Chondrocyte (in vitro differentiated cells): ENCODE results near the gene GRAMD4. TPM values are rescaled to one million over a fixed set of nuclear protein-coding genes. Genes with fewer than 3 reads are reported as not detected.
A peak's percentile ranks its signal among the peaks of the same experiment; 100 is the strongest.

ENCODE experiments used
- DNase-seq: peaks from one replicate; pipeline ENCODE4 v3.0.0; 2021; ENCODE audit warnings: mixed read lengths, low spot score
- H3K27ac Mint-ChIP-seq: one replicate; pipeline ENCODE4 v1.8.0; 2021; ENCODE audit warnings: mild to moderate bottlenecking, moderate library complexity, mixed read lengths; ENCODE audit not compliant: unreplicated experiment
- H3K27me3 Mint-ChIP-seq: 2 replicates; pipeline ENCODE4 v1.8.0; 2021; ENCODE audit warnings: low read depth, mixed read lengths
- H3K36me3 Mint-ChIP-seq: 2 replicates; pipeline ENCODE4 v1.8.0; 2021; ENCODE audit warnings: low read depth, mixed read lengths
- H3K4me1 Mint-ChIP-seq: 2 replicates; pipeline ENCODE4 v1.8.0; 2021; ENCODE audit warnings: low read depth, mild to moderate bottlenecking, mixed read lengths
- H3K4me3 Mint-ChIP-seq: one replicate; pipeline ENCODE4 v1.8.0; 2021; ENCODE audit warnings: mild to moderate bottlenecking, moderate library complexity, mixed read lengths; ENCODE audit not compliant: unreplicated experiment
- H3K9me3 Mint-ChIP-seq: 2 replicates; pipeline ENCODE4 v1.8.0; 2021; ENCODE audit warnings: low read depth, mixed read lengths
- total RNA-seq: library from RNA; stranded (reverse); gene quantifications from 3 replicates; pipeline ENCODE4 v1.2.1, GENCODE V29; 2021
- TF ChIP-seq, protein P1 (sequence below): fragments of 200-600 bp; sonication (generic); IDR thresholded peaks from 2 replicates; pipeline ENCODE4 v1.5.0; 2021; ENCODE audit warnings: antibody characterized with exemption, mild to moderate bottlenecking, moderate library complexity

The GRAMD4 gene
- total RNA-seq, 1 donor from 2014 or later: 31.7 TPM

DNA sequence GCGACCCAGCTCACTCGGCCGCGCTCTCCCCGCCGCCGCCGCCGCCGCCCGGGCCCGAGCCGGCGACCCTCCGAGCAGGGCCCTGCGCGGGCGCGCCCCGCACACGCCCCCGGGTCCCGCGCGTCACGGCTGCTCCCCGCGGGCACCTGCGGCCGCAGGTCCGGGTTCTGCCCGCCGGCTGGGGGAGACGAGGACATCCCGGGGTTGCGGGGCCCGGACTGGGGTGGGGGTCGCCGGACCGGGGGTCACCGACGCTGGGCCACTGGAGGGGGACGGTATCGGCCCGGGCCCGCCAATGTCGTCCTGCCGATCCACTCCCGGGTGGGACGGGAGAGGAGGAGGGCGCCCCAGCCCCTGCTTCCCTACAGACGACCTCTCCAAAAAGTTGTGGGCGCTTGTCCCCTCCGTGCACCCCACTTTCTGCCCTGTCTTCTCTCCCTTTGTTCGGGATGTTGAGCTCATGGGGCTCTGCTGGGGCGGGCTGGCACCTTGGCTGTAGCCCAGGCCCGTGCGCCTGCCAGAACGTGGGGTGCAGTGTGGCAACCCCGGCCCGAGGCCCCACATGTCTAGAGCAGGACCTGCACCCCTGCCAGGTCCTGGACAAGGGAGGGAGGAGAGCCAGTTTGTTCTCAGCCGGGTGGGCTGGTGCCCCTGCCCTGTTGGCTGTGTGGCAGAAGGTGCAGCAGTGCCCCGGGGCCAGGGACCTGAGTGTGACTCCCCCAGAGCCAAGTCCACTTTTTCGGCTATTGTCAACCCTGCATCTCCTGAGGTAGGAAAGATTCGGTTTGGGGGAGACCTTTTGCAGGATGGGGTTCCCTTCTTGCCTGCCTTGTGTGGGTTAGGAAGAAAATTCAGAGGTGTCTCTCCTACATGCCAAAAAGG, 42.6 kb upstream of the GRAMD4 start:
- DNase-seq: peak; percentile 85
- no peaks in the 10 kb centered on the region for H3K27me3 Mint-ChIP-seq
- TF ChIP-seq, protein P1, sequence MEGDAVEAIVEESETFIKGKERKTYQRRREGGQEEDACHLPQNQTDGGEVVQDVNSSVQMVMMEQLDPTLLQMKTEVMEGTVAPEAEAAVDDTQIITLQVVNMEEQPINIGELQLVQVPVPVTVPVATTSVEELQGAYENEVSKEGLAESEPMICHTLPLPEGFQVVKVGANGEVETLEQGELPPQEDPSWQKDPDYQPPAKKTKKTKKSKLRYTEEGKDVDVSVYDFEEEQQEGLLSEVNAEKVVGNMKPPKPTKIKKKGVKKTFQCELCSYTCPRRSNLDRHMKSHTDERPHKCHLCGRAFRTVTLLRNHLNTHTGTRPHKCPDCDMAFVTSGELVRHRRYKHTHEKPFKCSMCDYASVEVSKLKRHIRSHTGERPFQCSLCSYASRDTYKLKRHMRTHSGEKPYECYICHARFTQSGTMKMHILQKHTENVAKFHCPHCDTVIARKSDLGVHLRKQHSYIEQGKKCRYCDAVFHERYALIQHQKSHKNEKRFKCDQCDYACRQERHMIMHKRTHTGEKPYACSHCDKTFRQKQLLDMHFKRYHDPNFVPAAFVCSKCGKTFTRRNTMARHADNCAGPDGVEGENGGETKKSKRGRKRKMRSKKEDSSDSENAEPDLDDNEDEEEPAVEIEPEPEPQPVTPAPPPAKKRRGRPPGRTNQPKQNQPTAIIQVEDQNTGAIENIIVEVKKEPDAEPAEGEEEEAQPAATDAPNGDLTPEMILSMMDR: no peak
- no peak overlapping the region for H3K27ac Mint-ChIP-seq
- H3K9me3 Mint-ChIP-seq: no peaks in the 10 kb centered on the region
- peaks cover 40% of the 10 kb centered on the region for H3K4me1 Mint-ChIP-seq
- no peaks in the 10 kb centered on the region for H3K36me3 Mint-ChIP-seq
- peak overlapping the region; percentile 85 for H3K4me3 Mint-ChIP-seq

DNA sequence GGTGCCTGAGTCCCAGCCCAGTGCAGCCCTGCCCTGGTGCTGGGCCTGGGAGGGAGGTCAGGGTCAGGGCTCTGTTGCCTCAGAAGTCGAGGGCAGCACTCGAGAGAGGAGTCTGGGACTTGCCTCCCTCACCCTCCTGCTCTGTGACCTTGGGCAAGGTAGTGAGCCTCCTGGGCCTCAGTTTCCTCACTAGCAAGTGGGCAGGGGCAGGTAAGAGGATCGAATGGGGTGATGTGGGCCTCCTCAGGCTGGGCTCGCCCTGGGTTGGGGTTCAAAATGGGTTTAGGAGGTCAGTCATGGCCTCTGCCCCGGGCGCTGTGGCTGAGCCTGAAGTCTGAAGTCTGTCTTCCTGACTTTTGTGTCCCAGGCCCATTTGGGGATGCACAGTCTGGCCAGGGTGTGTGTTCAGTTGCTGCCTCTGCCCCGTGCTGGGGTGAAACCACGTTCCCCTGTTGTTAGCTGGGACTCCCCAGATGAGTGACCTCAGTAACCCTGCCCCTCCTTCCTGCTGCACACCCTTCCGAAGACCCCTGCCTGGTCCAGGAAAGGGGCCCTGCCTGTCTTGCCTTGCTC, 41.8 kb upstream of the GRAMD4 start:
- TF ChIP-seq, protein P1: no peak
- Mint-ChIP-seq H3K27ac (peak overlapping the region; percentile 47), H3K36me3 (no peaks in the 10 kb centered on the region), H3K4me3 (peak overlapping the region; percentile 85), H3K27me3 (no peaks in the 10 kb centered on the region), H3K9me3 (no peaks in the 10 kb centered on the region), H3K4me1 (peaks cover 40% of the 10 kb centered on the region)
- peak; percentile 73 for DNase-seq

DNA sequence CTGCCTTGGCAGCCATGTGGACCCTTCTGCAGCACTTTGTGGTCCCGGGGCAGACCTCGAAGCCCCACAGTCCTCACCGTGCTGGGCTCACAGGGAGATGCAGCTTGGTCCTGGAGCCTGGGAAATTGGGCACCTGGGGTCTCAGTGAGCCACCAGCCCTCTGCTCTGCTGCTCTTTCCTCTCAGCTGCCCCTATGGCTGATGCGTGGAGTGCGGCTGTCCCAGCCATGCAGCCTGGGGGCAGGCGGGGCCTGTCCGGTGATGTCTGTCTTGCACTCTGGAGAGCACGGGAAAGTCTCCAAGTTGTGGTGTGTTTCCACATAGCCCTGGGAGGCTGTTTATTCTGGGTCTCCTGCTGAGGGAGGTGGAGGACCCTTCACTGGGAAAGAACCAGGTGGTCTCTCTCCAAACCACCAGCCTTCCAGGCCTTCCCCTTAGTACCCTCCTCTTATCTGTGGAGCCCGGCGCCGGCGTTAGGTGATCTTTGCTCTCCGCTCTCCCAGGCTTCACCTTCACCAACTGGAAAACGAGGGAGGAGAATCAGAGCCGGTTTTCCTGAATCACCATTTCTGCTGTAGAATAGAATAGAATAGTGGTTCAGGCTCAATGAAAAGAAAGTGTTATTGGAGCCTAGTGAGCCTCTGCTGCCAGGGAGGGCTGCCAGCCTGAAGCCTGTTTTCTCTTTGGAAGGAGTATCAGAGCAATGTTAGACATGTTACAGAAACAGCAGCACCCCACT, 41.2 kb upstream of the GRAMD4 start:
- peak; percentile 69 for DNase-seq
- H3K9me3 Mint-ChIP-seq: no peaks in the 10 kb centered on the region
- H3K27ac Mint-ChIP-seq: peak overlapping the region; percentile 47
- no peaks in the 10 kb centered on the region for H3K36me3 Mint-ChIP-seq
- no peaks in the 10 kb centered on the region for H3K27me3 Mint-ChIP-seq
- TF ChIP-seq, protein P1: no peak
- H3K4me3 Mint-ChIP-seq: peak overlapping the region; percentile 85
- H3K4me1 Mint-ChIP-seq: peaks cover 42% of the 10 kb centered on the region

DNA sequence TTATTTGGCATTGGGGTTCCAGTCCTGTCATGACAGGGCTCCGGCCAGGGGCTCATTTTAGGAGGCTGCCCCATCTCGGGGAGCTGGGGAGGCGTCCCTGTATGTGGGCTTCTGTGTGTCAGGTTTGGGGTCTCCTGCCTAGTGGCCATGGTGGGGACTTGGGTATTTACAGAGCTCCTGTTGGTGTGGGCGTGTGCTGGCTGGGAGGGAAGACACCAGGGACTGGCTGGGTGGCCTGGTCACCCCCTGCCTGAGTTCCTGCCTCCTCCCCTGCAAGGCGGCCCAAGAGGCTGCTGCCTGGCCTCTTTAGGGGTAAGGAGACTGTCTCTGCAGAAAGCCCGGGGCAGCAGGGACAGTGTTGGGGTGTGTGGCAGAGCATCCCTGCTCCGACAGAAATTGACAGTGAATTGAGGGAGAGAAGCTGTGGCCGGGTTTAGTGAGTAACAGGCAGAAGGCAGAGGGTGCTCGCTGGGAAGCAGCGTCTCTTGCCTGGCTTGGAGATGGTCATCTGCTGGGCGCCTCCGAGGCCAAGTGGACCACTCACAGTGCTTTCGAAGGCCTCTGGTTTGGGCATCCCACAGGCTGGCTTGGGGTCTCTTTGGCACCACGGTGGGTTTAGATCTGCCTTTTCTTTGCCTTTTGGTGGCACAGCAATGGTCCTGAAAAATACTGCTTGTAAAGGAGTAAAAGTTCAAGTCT, 40.3 kb upstream of the GRAMD4 start:
- peak; percentile 55 for DNase-seq
- H3K4me3 Mint-ChIP-seq: no peak overlapping the region
- no peaks in the 10 kb centered on the region for H3K9me3 Mint-ChIP-seq
- H3K4me1 Mint-ChIP-seq: peaks cover 51% of the 10 kb centered on the region
- TF ChIP-seq, protein P1: no peak
- H3K36me3 Mint-ChIP-seq: no peaks in the 10 kb centered on the region
- H3K27me3 Mint-ChIP-seq: no peaks in the 10 kb centered on the region
- H3K27ac Mint-ChIP-seq: no peak overlapping the region
